ENCODE measurements around the gene TRPM6.

Gene TRPM6

DNA sequence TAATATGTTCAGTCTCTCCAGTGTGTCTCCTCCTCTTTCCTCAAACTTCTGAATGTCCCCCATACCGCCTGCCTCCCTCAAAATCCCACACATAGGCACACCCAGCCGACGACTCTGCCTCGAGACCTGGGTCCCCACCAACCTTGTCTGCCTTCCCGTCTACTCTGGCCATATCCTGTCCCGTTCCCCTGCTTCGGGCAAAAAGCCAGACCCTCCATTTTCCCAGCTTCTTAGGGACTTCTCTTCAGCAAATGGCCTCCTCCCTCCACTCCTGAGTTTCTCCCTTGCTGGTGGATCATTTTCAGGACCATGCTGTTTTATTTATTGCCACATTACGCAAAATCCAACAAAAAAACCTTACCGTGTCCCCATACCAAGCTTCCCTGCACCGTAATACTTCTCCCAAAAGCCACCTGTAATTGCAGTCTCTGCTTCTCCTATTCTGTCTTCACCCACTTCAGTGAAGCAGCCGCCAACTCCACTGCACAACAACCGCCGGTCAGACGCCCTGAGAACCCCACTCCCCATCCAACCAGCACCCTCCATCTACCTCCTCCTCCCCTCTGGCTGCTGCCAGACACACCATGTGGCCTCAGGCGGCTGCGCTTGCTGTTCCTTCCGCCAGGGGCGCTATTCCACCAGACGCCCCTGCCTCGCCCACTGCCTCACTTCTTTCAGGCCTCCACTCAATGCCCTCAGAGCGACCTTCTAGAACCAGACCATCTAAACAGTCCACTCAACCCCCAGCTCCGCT lies 117.0 kb downstream of the TRPM6 start:
- peak; percentile 46 for DNase-seq

GRCh38 chr9:74765481-74765971 lies 122.2 kb downstream of the TRPM6 start:
- DNase-seq, result no peak

DNA sequence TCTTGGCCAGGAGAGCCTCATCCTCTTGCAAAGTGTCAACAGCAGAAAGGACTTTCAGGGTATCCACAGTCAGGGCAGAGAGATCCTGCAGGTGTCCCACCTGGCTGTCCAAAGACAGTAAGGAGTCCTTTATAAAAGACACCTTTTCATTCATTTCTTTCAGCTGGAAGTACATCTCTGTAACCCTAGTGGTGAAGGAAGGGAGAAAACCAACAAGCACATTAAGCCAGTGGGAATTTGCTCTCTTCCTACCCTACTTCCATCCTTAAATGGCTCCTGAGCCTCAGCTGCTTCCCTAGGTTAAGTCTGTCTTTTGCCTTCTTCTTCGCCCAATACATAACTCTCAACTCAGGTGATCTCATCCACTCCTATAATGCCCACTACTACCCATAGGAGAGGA lies 124.8 kb downstream of the TRPM6 start:
- DNase-seq, result no peak

- no peak for DNase-seq
Observed at GRCh38 chr9:74760031-74760700, 127.6 kb downstream of the TRPM6 start.

GRCh38 chr9:74755999-74756398 lies 131.7 kb downstream of the TRPM6 start:
- no peak for DNase-seq

DNA sequence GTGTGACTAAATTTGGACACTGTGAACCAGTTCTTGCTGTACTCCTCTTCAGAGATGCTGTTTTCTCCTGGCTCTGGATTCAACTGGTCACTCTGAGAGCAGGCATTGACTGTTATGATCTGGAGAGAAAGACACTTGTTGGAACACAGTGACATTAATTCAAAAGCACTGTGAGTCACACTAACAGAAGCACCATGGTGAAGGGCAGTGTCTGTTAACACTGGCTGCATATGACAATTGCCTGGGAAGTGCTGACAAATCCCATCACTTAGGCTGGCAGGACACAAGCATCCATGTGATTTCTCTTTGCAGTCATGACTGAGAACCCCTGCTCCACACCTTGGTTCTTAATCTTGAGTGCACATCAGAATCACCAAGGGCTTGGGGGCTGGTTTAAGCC lies 132.4 kb downstream of the TRPM6 start:
- no peak for DNase-seq

- DNase-seq, result no peak
Observed at GRCh38 chr9:74753650-74754049, 134.1 kb downstream of the TRPM6 start.

DNA sequence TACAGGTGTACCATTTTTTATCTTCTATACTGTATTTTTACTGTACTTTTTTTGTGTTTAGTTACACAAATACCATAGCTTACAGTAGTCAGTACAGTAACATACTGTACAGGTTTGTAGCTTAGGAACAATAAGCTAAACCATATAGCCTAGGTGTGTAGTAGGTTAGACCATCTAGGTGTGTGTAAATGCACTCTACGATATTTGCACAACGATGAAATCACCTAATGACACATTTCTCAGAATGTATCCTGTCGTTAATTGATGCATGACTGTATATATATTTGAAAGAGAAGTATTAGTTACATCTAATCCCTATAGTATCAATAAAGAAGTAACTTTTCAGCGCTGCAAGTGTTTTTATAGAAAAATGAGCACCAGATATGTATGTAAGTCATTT lies 138.8 kb downstream of the TRPM6 start:
- no peak for DNase-seq

DNA sequence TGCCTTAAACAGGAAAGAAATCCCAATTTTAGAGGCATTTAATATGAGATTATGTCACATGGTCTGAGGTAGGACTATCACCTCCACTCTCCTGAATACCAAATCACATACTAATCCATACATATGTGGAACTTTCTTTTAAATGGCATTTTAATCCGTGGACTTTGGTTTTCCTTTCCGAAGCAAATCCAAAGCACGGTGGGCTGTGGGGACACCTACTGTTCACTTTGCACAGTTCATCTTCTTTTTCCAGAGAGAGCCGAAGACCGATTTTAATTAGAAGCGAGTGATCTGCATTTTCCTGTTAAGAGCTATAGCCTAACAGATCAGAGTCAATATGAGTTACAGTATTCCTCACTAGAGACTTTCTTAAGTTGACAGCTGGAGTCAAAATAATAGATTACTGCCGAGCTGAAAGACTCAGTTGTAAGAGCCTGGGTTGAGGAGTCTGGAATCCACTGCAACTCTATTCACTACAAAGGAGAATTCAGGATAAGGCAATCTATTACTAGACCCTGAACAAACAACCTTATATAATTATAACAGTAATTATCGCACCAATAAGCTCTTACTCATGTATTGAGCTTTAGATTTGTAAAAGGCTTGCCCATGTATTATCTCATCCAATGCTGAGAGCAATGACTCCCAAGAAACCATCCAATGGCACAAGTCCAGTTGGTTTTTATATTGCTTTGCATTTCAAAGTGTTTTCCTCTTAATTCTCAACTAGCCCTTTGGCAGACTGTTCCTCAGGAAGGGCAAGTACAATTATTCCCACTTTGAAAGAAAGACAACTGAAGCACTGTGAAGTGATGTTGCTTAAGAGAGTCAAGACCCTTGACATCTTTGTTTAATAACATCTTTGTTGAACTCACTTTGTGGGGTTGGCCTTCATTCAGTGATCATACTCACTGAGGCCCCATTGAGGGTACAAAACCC lies 144.7 kb downstream of the TRPM6 start:
- DNase-seq, result no peak

- no peak for DNase-seq
Observed at GRCh38 chr9:74742191-74742790, 145.4 kb downstream of the TRPM6 start.

DNA sequence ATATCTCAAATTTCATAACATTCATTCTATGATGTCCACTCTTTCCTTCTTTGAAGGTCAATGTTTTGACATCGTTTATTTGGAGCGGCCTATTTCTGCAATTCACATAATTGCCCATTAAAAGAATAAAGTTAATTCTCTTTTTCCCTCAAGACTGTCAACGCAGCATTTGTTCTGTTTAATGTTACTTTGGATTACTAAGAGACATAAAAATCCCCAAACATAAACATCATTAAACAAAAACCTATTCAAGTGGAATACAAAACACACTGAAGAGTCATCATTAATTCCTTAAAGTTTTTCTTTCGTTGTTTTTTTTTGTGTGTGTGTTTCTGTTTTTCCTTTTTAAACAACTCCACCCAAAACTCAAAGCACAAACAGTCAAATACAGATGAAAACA lies 151.1 kb downstream of the TRPM6 start:
- DNase-seq, result no peak

- DNase-seq, result no peak
Observed at GRCh38 chr9:74735761-74736160, 152.0 kb downstream of the TRPM6 start.

- DNase-seq, result no peak
Observed at GRCh38 chr9:74729136-74729695, 158.5 kb downstream of the TRPM6 start.

DNA sequence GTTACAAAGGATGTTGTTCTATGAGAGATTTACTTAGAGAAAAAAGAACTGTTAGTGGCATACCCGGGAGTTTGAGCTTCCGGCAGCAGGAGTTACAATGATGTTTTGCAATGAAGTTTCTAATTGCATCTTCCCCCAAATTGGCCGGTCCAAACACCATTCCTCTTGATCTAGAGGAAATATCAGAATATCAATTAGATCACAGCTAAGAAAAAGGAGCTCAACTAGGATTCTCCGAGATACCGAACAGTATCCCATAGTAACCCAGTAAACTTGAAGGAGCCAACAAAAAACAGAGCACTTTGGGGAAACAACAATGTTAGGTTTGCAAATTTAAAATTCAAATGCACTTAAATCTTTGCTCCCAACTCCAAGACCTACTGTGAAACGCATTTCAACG lies 159.5 kb downstream of the TRPM6 start:
- DNase-seq, result no peak

- DNase-seq, result no peak
Observed at GRCh38 chr9:74726581-74726980, 161.1 kb downstream of the TRPM6 start.

DNA sequence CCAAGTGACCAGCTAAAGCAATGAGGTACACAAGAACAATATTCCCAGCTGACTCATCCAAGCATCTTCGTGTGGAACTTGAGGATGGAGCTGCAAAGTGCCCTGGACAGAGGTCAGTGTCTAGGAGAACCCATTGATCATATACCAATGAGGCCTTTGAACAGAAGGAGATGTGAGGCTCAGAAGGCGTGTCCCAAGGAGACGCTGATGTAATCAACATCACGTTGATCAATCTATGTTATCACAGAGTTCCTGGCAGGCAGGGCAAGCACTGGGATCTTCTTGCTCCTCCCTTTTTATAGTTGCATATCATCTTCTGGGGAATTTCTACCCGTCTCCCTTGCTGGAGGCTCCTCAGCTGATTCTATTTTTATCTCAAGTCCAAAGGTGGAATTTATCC lies 163.4 kb downstream of the TRPM6 start:
- no peak for DNase-seq

GRCh38 chr9:74721696-74722660 lies 165.7 kb downstream of the TRPM6 start:
- DNase-seq, result no peak

DNA sequence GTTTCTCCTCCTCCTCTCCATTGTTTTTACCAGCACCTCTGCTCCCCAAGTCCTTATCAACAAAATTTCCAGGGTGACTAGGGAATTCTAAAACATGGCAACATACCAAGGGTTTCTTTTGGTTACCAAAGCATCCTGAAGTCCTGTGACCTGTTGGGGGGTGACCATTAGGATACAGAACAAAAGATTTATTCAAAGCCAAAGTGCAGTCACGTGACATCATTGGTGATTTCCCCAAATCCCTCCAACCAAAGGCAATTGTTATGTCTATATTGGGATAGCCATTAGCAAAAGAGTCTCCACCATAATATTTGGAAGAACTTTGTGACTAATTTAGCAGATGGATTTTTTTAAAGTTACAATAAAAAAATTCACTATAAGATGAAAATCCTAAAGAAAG lies 168.4 kb downstream of the TRPM6 start:
- no peak for DNase-seq

GRCh38 chr9:74718709-74719108 lies 169.0 kb downstream of the TRPM6 start:
- no peak for DNase-seq

GRCh38 chr9:74711341-74711740 lies 176.4 kb downstream of the TRPM6 start:
- DNase-seq, result no peak

DNA sequence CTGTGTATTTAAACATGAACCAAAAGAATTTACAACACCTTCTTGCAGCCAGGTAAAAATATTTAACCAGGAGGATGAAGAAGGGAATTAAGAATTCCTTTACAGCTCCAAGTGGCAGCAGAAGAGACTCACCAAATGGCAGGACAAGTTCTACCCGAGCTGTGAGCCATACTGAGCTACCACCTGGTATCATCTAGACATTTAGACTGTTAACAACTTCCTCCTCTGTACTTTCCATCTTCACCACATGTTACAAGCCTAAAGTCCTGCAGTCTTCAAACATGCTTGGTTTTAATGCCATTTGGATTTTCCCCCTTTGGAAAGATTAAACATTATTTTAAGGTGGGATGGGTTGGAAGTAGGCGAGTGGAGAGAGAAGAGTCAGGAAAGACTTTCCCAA lies 190.2 kb downstream of the TRPM6 start:
- DNase-seq, result no peak
